BLaER1 (cell line): ENCODE data around the gene NCAPD3.

Experiments used
- H3K27ac ChIP-seq: shearing (Covaris generic); formaldehyde crosslinking; 2 replicates; pipeline ENCODE4 v1.8.1; 2022
- H3K27me3 ChIP-seq: shearing (Covaris generic); formaldehyde crosslinking; 2 replicates; pipeline ENCODE4 v1.8.1; 2022
- H3K36me3 ChIP-seq: shearing (Covaris generic); formaldehyde crosslinking; 2 replicates; pipeline ENCODE4 v1.8.1; 2022
- H3K4me1 ChIP-seq: shearing (Covaris generic); formaldehyde crosslinking; 2 replicates; pipeline ENCODE4 v1.8.1; 2022
- H3K4me2 ChIP-seq: shearing (Covaris generic); formaldehyde crosslinking; 2 replicates; pipeline ENCODE4 v1.8.1; 2022
- H3K4me3 ChIP-seq: shearing (Covaris generic); formaldehyde crosslinking; 2 replicates; pipeline ENCODE4 v1.8.1; 2022
- H3K9ac ChIP-seq: shearing (Covaris generic); formaldehyde crosslinking; 2 replicates; pipeline ENCODE4 v1.8.1; 2022
- H3K9me3 ChIP-seq: shearing (Covaris generic); formaldehyde crosslinking; 2 replicates; pipeline ENCODE4 v1.8.1; 2022
- H4K20me1 ChIP-seq: shearing (Covaris generic); formaldehyde crosslinking; 2 replicates; pipeline ENCODE4 v1.8.1; 2022
- Cebpa-rat ChIP-seq: shearing (Covaris generic); IDR thresholded peaks from 2 replicates; pipeline ENCODE4 v1.8.1; 2022

The NCAPD3 gene

GRCh38 chr11:134151083-134151747 lies 72.6 kb downstream of the NCAPD3 start:
- TF ChIP-seq Cebpa-rat, result no peak
- H3K4me3 ChIP-seq, result no peak overlapping the region
- H3K9ac ChIP-seq, result no peak overlapping the region
- H3K4me2 ChIP-seq, result no peak overlapping the region
- H3K36me3 ChIP-seq, result peaks cover 86% of the 10 kb centered on the region
- H3K27me3 ChIP-seq, result no peaks in the 10 kb centered on the region
- H3K4me1 ChIP-seq, result no peaks in the 10 kb centered on the region
- no peak overlapping the region for H3K27ac ChIP-seq
- no peaks in the 10 kb centered on the region for H4K20me1 ChIP-seq
- no peaks in the 10 kb centered on the region for H3K9me3 ChIP-seq

- no peak overlapping the region for H3K27ac ChIP-seq
- no peaks in the 10 kb centered on the region for H4K20me1 ChIP-seq
- peaks cover 8% of the 10 kb centered on the region for H3K4me1 ChIP-seq
- peaks cover 86% of the 10 kb centered on the region for H3K36me3 ChIP-seq
- no peaks in the 10 kb centered on the region for H3K27me3 ChIP-seq
- no peak overlapping the region for H3K4me2 ChIP-seq
- H3K9ac ChIP-seq, result no peak overlapping the region
- H3K9me3 ChIP-seq, result no peaks in the 10 kb centered on the region
- H3K4me3 ChIP-seq, result no peak overlapping the region
- peak; percentile 79 for TF ChIP-seq Cebpa-rat
These were observed 73.4 kb downstream of the NCAPD3 start for GRCh38 chr11:134150195-134150903.

- TF ChIP-seq Cebpa-rat, result no peak
- Histone ChIP-seq H3K4me1 (peaks cover 16% of the 10 kb centered on the region), H3K27ac (no peak overlapping the region), H4K20me1 (no peaks in the 10 kb centered on the region), H3K9me3 (no peaks in the 10 kb centered on the region), H3K27me3 (no peaks in the 10 kb centered on the region), H3K36me3 (peaks cover 82% of the 10 kb centered on the region), H3K4me2 (no peak overlapping the region), H3K9ac (no peak overlapping the region), H3K4me3 (no peak overlapping the region)
These were observed 74.4 kb downstream of the NCAPD3 start for GRCh38 chr11:134149371-134149770.

- TF ChIP-seq Cebpa-rat, result no peak
- H3K4me3 ChIP-seq, result no peak overlapping the region
- H3K4me2 ChIP-seq, result no peak overlapping the region
- no peak overlapping the region for H3K9ac ChIP-seq
- H3K4me1 ChIP-seq, result peaks cover 16% of the 10 kb centered on the region
- no peaks in the 10 kb centered on the region for H4K20me1 ChIP-seq
- peaks cover 70% of the 10 kb centered on the region for H3K36me3 ChIP-seq
- no peaks in the 10 kb centered on the region for H3K27me3 ChIP-seq
- H3K9me3 ChIP-seq, result no peaks in the 10 kb centered on the region
- H3K27ac ChIP-seq, result no peak overlapping the region
These were observed 77.2 kb downstream of the NCAPD3 start for GRCh38 chr11:134146598-134146997.

- H3K4me2 ChIP-seq, result peak overlapping the region; percentile 54
- H3K9me3 ChIP-seq, result no peaks in the 10 kb centered on the region
- H3K27ac ChIP-seq, result no peak overlapping the region
- peaks cover 16% of the 10 kb centered on the region for H3K4me1 ChIP-seq
- no peak overlapping the region for H3K9ac ChIP-seq
- no peaks in the 10 kb centered on the region for H3K27me3 ChIP-seq
- H3K36me3 ChIP-seq, result peaks cover 70% of the 10 kb centered on the region
- no peak overlapping the region for H3K4me3 ChIP-seq
- no peaks in the 10 kb centered on the region for H4K20me1 ChIP-seq
- no peak for TF ChIP-seq Cebpa-rat
These were observed 78.1 kb downstream of the NCAPD3 start for GRCh38 chr11:134145715-134146114.

- H3K27ac ChIP-seq, result no peak overlapping the region
- no peaks in the 10 kb centered on the region for H3K27me3 ChIP-seq
- H3K9ac ChIP-seq, result no peak overlapping the region
- no peak overlapping the region for H3K4me3 ChIP-seq
- no peaks in the 10 kb centered on the region for H4K20me1 ChIP-seq
- H3K4me1 ChIP-seq, result peaks cover 16% of the 10 kb centered on the region
- H3K4me2 ChIP-seq, result no peak overlapping the region
- TF ChIP-seq Cebpa-rat, result peak; percentile 39
- H3K9me3 ChIP-seq, result no peaks in the 10 kb centered on the region
- peaks cover 65% of the 10 kb centered on the region for H3K36me3 ChIP-seq
These were observed 79.0 kb downstream of the NCAPD3 start for GRCh38 chr11:134144744-134145143.

DNA sequence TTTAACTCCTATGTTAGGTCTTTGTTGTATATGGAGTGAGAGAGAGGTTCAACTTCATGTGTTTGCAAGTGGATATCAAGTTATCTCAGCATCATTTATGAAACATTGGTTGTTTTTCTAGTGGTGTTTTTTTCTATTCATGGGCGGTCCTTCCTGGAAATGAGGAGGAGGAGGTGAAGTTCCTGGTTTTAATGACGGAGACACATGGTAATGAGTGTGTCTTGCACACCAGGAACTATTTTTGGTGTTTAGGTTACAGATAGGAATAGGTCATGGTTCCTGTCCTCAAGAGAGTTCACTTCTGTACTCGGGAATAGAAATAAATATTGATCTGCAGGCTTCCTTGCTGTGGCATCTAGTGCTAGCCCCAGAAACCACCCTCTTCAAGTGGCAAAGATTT lies 80.0 kb downstream of the NCAPD3 start:
- no peak overlapping the region for H3K27ac ChIP-seq
- no peak overlapping the region for H3K4me2 ChIP-seq
- H3K36me3 ChIP-seq, result peaks cover 56% of the 10 kb centered on the region
- H3K4me3 ChIP-seq, result no peak overlapping the region
- peaks cover 16% of the 10 kb centered on the region for H3K4me1 ChIP-seq
- no peaks in the 10 kb centered on the region for H3K9me3 ChIP-seq
- H4K20me1 ChIP-seq, result no peaks in the 10 kb centered on the region
- no peak for TF ChIP-seq Cebpa-rat
- no peak overlapping the region for H3K9ac ChIP-seq
- H3K27me3 ChIP-seq, result no peaks in the 10 kb centered on the region

GRCh38 chr11:134142536-134142935 lies 81.2 kb downstream of the NCAPD3 start:
- no peaks in the 10 kb centered on the region for H3K27me3 ChIP-seq
- no peak overlapping the region for H3K4me2 ChIP-seq
- H3K9ac ChIP-seq, result no peak overlapping the region
- no peak overlapping the region for H3K27ac ChIP-seq
- no peaks in the 10 kb centered on the region for H4K20me1 ChIP-seq
- no peak for TF ChIP-seq Cebpa-rat
- H3K4me1 ChIP-seq, result peaks cover 16% of the 10 kb centered on the region
- H3K36me3 ChIP-seq, result peaks cover 46% of the 10 kb centered on the region
- H3K9me3 ChIP-seq, result no peaks in the 10 kb centered on the region
- no peak overlapping the region for H3K4me3 ChIP-seq

DNA sequence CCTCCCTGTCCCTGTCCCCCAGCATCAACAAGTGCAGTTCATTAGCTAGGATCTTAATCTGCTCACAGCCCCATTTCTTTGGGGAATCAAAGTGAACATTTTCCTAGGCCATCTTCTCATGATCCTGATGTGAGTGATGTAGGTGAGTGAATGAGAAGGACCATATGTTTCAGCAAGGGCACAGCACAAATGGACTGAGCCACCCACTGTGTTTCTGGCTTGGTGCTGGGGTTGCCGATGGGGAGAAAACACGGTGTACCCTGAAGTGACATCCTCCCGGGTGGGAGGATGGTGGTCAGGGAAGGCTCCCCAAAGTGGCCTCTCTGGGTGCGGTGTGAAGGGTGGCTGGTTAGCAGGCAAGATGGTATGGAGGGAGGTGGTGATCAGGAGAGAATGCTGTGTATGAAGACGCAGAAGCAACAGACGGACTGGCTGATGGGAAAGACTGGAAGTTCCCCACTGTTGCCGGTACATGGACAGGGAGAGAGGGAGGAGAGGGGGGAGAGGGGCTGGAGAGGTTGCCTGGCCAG lies 82.7 kb downstream of the NCAPD3 start:
- H3K27me3 ChIP-seq, result no peaks in the 10 kb centered on the region
- TF ChIP-seq Cebpa-rat, result no peak
- H3K4me3 ChIP-seq, result no peak overlapping the region
- no peak overlapping the region for H3K27ac ChIP-seq
- H3K4me2 ChIP-seq, result no peak overlapping the region
- H3K4me1 ChIP-seq, result peaks cover 15% of the 10 kb centered on the region
- no peaks in the 10 kb centered on the region for H3K9me3 ChIP-seq
- H4K20me1 ChIP-seq, result no peaks in the 10 kb centered on the region
- H3K36me3 ChIP-seq, result peaks cover 38% of the 10 kb centered on the region
- H3K9ac ChIP-seq, result no peak overlapping the region

- Histone ChIP-seq H3K4me1 (peaks cover 4% of the 10 kb centered on the region; the same call in 1 of the 2 replicates), H3K4me2 (no peak overlapping the region), H3K36me3 (peaks cover 29% of the 10 kb centered on the region), H3K9ac (no peak overlapping the region), H3K27me3 (no peaks in the 10 kb centered on the region), H3K4me3 (no peak overlapping the region), H3K27ac (no peak overlapping the region), H3K9me3 (no peaks in the 10 kb centered on the region), H4K20me1 (no peaks in the 10 kb centered on the region)
- TF ChIP-seq Cebpa-rat, result no peak
These were observed 83.9 kb downstream of the NCAPD3 start for GRCh38 chr11:134139873-134140331.
